SU-DHL-6 (cell line): Measurements from ENCODE around the gene ACTL9.
"Not testable (repeated sequence)": the region's sequence is repeated elsewhere in the genome, so short reads cannot be mapped to it uniquely, and the experiment has no call there.

Source experiments
- CTCF ChIP-seq: fragments of 200-600 bp; sonication (generic); IDR thresholded peaks from one replicate; pipeline ENCODE4 v1.5.1; 2017; ENCODE audit warnings: antibody characterized with exemption, mild to moderate bottlenecking, low read length, moderate library complexity; ENCODE audit not compliant: insufficient read depth, poor library complexity, severe bottlenecking
- EZH2phosphoT487 ChIP-seq: fragments of 200-600 bp; sonication (generic), shearing (Covaris generic); conservative IDR thresholded peaks from 2 replicates; pipeline ENCODE4 v1.6.1; 2018; ENCODE audit warnings: mild to moderate bottlenecking, antibody characterized with exemption, low read length, moderate library complexity, mixed read lengths

GRCh38 chr19:8705304-8705703 is 6.7 kb upstream of the ACTL9 start:
- TF ChIP-seq CTCF, EZH2phosphoT487: not testable (repeated sequence)
